Measurements from ENCODE around the gene USB1.

USB1 gene

GRCh38 chr16:58016840-58017446 is 15.7 kb downstream of the USB1 start:
- H3K4me3 ChIP-seq (IDR thresholded peaks at IDR 0.05; ENCODE audit: insufficient read depth, low read depth, low read length) = no peak overlapping the region
- H3K27ac ChIP-seq = no peak overlapping the region
- no peaks in the 10 kb centered on the region for H3K79me2 ChIP-seq (ENCODE audit: insufficient read depth, low read depth)
- no peak overlapping the region for H3K9ac ChIP-seq
- H3K4me2 ChIP-seq = no peak overlapping the region
- no peak overlapping the region for H2AFZ ChIP-seq (ENCODE audit: low read depth)
- H3K27me3 ChIP-seq (ENCODE audit: insufficient read depth, low read depth) = no peaks in the 10 kb centered on the region
- H3K36me3 ChIP-seq (ENCODE audit: insufficient read depth) = no peaks in the 10 kb centered on the region
- no peaks in the 10 kb centered on the region for H4K20me1 ChIP-seq (ENCODE audit: insufficient read depth)
- TF ChIP-seq CTCF (conservative IDR thresholded peaks at IDR 0.05; ENCODE audit: low read depth, low read length) = no peak
- peaks cover 3% of the 10 kb centered on the region for H3K4me1 ChIP-seq (ENCODE audit: low read depth, poor library complexity, severe bottlenecking)

DNA sequence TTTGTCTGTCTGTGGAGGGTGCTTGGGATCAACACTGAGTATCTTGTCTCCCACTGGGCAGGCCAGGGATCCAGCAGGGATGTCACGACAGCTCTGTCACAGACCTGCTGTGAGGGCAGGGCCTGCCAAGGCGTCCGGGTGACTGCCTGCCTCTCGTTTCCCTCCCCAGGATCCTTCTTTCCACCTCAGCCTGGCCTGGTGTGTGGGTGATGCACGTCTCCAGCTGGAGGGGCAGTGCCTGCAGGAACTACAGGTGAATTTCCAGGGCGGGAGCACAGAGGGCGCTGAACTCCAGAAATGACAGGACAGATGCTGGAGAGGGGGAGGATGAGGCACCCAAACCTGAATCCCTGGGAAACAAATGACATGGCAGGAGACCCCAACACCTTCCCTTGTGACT is 17.6 kb downstream of the USB1 start:
- Histone ChIP-seq H3K4me2 (no peak overlapping the region), H3K9ac (no peak overlapping the region), H3K27ac (no peak overlapping the region), H3K36me3 (ENCODE audit: insufficient read depth) (no peaks in the 10 kb centered on the region), H2AFZ (ENCODE audit: low read depth) (no peak overlapping the region), H3K79me2 (ENCODE audit: insufficient read depth, low read depth) (no peaks in the 10 kb centered on the region), H3K4me3 (IDR thresholded peaks at IDR 0.05; ENCODE audit: insufficient read depth, low read depth, low read length) (no peak overlapping the region), H3K27me3 (ENCODE audit: insufficient read depth, low read depth) (no peaks in the 10 kb centered on the region), H3K4me1 (ENCODE audit: low read depth, poor library complexity, severe bottlenecking) (peaks cover 3% of the 10 kb centered on the region), H4K20me1 (ENCODE audit: insufficient read depth) (no peaks in the 10 kb centered on the region)
- no peak for TF ChIP-seq CTCF (conservative IDR thresholded peaks at IDR 0.05; ENCODE audit: low read depth, low read length)

DNA sequence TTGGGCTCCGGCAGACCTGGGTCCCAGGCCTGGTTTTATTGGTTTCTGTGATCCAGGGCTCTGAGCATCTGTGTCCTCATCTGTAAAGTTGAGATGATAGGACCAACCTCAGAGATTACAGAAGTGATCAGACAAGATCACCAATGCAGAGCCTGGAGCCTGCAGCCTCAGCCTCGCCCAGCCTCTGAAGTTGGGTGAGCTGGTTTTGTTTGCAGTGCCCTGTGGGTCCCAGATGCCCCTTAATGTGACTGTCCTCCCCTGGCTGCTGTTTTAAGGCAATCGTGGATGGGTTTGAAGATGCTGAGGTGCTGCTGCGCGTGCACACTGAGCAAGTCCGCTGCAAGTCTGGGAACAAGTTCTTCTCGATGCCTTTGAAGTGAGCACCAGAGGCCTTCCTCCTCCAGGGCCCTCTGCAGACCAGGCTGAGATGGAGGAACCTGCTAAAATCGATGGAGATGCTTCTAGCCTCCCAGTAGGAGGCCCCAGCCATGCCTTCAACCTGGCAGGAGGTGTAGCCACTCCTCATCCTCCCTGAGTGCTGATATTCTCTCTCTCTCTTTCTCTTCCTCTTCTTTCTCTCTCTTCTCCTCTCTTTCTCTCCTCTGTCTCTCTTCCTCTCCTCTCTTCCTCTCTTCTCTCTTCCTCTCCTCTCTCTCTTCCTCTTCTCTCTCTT is 18.8 kb downstream of the USB1 start:
- no peak overlapping the region for H3K4me3 ChIP-seq (IDR thresholded peaks at IDR 0.05; ENCODE audit: insufficient read depth, low read depth, low read length)

More for the DNA sequence above, 18.8 kb downstream of the USB1 start:
- Histone ChIP-seq H2AFZ (ENCODE audit: low read depth) (no peak overlapping the region), H3K4me2 (no peak overlapping the region), H3K9ac (no peak overlapping the region), H3K36me3 (ENCODE audit: insufficient read depth) (no peaks in the 10 kb centered on the region), H3K79me2 (ENCODE audit: insufficient read depth, low read depth) (no peaks in the 10 kb centered on the region), H3K4me1 (ENCODE audit: low read depth, poor library complexity, severe bottlenecking) (peaks cover 3% of the 10 kb centered on the region), H4K20me1 (ENCODE audit: insufficient read depth) (no peaks in the 10 kb centered on the region), H3K27ac (no peak overlapping the region), H3K27me3 (ENCODE audit: insufficient read depth, low read depth) (no peaks in the 10 kb centered on the region)
- TF ChIP-seq CTCF (conservative IDR thresholded peaks at IDR 0.05; ENCODE audit: low read depth, low read length) = no peak

Data from KMS-11 (cell line).